Stimulated activated naive CD8-positive, alpha-beta T cell treated with anti-CD3 and anti-CD28 coated beads, Interleukin-15, Interleukin-2, amounts not matched to agents 100 ng/mL and 50 ng/mL, for 24 hours (primary cell): ENCODE data around the gene XYLT2.

Experiments used
- H3K27ac Mint-ChIP-seq: one replicate; pipeline ENCODE4 v1.8.0; 2021; ENCODE audit warnings: mild to moderate bottlenecking, mixed read lengths
- H3K27me3 Mint-ChIP-seq: one replicate; pipeline ENCODE4 v1.8.0; 2021; ENCODE audit warnings: mixed read lengths
- H3K36me3 Mint-ChIP-seq: one replicate; pipeline ENCODE4 v1.8.0; 2021; ENCODE audit warnings: low read depth, mixed read lengths
- H3K4me1 Mint-ChIP-seq: one replicate; pipeline ENCODE4 v1.8.0; 2021; ENCODE audit warnings: low read depth, mixed read lengths
- H3K4me3 Mint-ChIP-seq: one replicate; pipeline ENCODE4 v1.8.0; 2021; ENCODE audit warnings: mild to moderate bottlenecking, mixed read lengths
- H3K9me3 Mint-ChIP-seq: one replicate; pipeline ENCODE4 v1.8.0; 2021; ENCODE audit warnings: mixed read lengths

Gene XYLT2

GRCh38 chr17:50361561-50362480 lies 15.9 kb downstream of the XYLT2 start:
- peaks cover 13% of the 10 kb centered on the region for H3K4me1 Mint-ChIP-seq
- peak overlapping the region; percentile 3 for H3K27ac Mint-ChIP-seq
- H3K27me3 Mint-ChIP-seq = no peaks in the 10 kb centered on the region
- no peaks in the 10 kb centered on the region for H3K9me3 Mint-ChIP-seq
- peaks cover 15% of the 10 kb centered on the region for H3K36me3 Mint-ChIP-seq
- H3K4me3 Mint-ChIP-seq = no peak overlapping the region

GRCh38 chr17:50362661-50363060 lies 16.7 kb downstream of the XYLT2 start:
- no peak overlapping the region for H3K27ac Mint-ChIP-seq
- peaks cover 13% of the 10 kb centered on the region for H3K4me1 Mint-ChIP-seq
- no peaks in the 10 kb centered on the region for H3K9me3 Mint-ChIP-seq
- no peak overlapping the region for H3K4me3 Mint-ChIP-seq
- H3K27me3 Mint-ChIP-seq = no peaks in the 10 kb centered on the region
- H3K36me3 Mint-ChIP-seq = peaks cover 17% of the 10 kb centered on the region

DNA sequence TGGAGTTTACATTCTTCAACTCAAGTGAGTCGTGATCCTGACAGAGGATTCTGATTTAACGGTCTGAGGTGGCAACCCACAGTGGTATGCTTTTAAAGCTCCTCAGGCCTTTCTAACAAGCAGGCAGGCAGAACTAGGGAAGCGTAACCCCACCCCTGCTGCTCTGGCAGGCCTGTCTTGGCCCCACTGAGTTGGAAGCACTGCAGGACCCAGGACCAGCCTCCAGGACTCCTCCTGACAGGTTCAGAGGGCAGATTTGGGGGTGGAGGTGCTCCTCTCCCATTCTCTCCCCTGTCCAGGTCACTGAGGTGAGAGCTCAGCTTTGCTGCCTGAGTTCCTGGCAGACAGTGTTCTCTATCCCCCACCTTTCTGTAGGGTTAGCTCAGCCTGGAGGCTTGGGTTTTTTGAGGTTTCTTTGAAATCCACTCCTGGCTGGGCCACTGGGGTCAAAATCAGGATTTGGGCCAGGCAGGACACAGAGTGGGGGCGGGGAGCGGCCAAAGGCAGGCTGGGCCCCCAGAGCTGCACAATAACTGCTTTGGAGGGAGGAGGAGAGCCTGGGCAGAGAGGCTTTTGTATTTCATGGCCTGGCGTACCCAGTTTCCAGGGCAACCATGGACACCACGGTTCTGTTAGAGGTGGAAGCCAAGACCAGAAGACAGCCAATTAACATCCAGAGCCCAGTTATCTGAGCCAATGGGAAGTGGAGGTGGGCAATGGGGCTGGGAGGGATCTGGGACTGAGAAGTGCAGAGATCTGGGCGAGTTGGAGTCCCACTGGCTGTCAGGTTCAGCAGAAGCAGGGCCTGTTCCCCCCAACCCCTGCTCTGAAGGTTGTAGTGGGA lies 17.5 kb downstream of the XYLT2 start:
- Mint-ChIP-seq H3K9me3 (no peaks in the 10 kb centered on the region), H3K4me3 (no peak overlapping the region), H3K27me3 (no peaks in the 10 kb centered on the region), H3K4me1 (peaks cover 13% of the 10 kb centered on the region), H3K36me3 (peaks cover 25% of the 10 kb centered on the region), H3K27ac (no peak overlapping the region)

DNA sequence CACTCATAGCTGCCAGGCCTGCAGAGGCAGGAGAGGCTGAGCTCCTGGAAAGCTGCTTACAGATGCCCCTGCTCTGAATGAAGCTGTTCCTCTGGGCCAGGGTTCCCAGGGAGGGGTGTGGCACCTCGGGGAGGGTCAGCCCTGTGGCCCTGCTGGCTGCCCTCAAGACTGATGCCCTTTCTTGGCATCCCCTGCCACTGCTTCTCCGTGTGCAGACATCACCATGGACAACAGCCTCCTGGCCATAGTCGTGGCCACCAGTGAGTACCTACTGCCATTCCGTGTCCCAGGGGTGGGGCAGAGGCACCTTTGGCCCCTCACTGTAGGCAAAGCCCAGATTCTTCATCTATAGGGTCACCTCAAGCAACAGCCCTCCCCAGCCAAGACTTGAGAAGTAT lies 18.1 kb downstream of the XYLT2 start:
- no peaks in the 10 kb centered on the region for H3K27me3 Mint-ChIP-seq
- H3K4me1 Mint-ChIP-seq = peaks cover 11% of the 10 kb centered on the region
- H3K27ac Mint-ChIP-seq = no peak overlapping the region
- no peaks in the 10 kb centered on the region for H3K9me3 Mint-ChIP-seq
- H3K36me3 Mint-ChIP-seq = peaks cover 26% of the 10 kb centered on the region
- H3K4me3 Mint-ChIP-seq = no peak overlapping the region

GRCh38 chr17:50364715-50365114 lies 18.8 kb downstream of the XYLT2 start:
- Mint-ChIP-seq H3K4me3 (no peak overlapping the region), H3K4me1 (peaks cover 8% of the 10 kb centered on the region), H3K27ac (no peak overlapping the region), H3K36me3 (peaks cover 29% of the 10 kb centered on the region), H3K9me3 (no peaks in the 10 kb centered on the region), H3K27me3 (no peaks in the 10 kb centered on the region)

GRCh38 chr17:50365165-50365564 lies 19.2 kb downstream of the XYLT2 start:
- Mint-ChIP-seq H3K4me1 (peaks cover 8% of the 10 kb centered on the region), H3K4me3 (no peak overlapping the region), H3K27me3 (no peaks in the 10 kb centered on the region), H3K36me3 (peaks cover 34% of the 10 kb centered on the region), H3K27ac (no peak overlapping the region), H3K9me3 (no peaks in the 10 kb centered on the region)

GRCh38 chr17:50365649-50366393 lies 19.9 kb downstream of the XYLT2 start:
- Mint-ChIP-seq H3K9me3 (no peaks in the 10 kb centered on the region), H3K4me1 (peaks cover 13% of the 10 kb centered on the region), H3K27me3 (no peaks in the 10 kb centered on the region), H3K27ac (no peak overlapping the region), H3K4me3 (no peak overlapping the region), H3K36me3 (peaks cover 38% of the 10 kb centered on the region)

GRCh38 chr17:50367401-50367800 lies 21.5 kb downstream of the XYLT2 start:
- no peak overlapping the region for H3K4me3 Mint-ChIP-seq
- no peaks in the 10 kb centered on the region for H3K9me3 Mint-ChIP-seq
- peaks cover 48% of the 10 kb centered on the region for H3K36me3 Mint-ChIP-seq
- H3K27ac Mint-ChIP-seq = no peak overlapping the region
- peaks cover 18% of the 10 kb centered on the region for H3K4me1 Mint-ChIP-seq
- H3K27me3 Mint-ChIP-seq = no peaks in the 10 kb centered on the region

GRCh38 chr17:50370052-50370451 lies 24.1 kb downstream of the XYLT2 start:
- Mint-ChIP-seq H3K4me3 (no peak overlapping the region), H3K27ac (no peak overlapping the region), H3K4me1 (peaks cover 32% of the 10 kb centered on the region), H3K9me3 (no peaks in the 10 kb centered on the region), H3K36me3 (peaks cover 63% of the 10 kb centered on the region), H3K27me3 (no peaks in the 10 kb centered on the region)

DNA sequence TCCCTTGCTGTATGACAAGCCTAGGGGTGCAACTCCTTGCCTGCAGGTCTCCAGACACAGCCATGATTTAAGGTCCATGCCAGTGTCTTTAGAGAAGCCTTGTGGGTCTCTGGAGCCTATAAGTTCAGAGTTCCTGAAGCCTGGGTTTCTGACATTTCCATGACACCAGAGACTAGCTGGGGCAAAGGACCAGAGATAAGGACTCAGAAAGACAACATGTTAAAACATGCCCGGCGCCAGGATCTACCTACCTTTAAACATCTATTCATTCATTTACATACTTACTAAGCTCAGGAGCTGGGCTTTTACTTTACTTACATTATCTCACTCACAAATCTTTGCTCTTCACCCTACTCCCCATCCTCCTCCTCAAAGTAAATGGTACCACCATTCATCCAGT lies 25.6 kb downstream of the XYLT2 start:
- H3K27me3 Mint-ChIP-seq = no peaks in the 10 kb centered on the region
- peak overlapping the region; percentile 99 for H3K4me3 Mint-ChIP-seq
- H3K4me1 Mint-ChIP-seq = peaks cover 32% of the 10 kb centered on the region
- peak overlapping the region; percentile 100 for H3K27ac Mint-ChIP-seq
- H3K36me3 Mint-ChIP-seq = peaks cover 70% of the 10 kb centered on the region
- no peaks in the 10 kb centered on the region for H3K9me3 Mint-ChIP-seq

DNA sequence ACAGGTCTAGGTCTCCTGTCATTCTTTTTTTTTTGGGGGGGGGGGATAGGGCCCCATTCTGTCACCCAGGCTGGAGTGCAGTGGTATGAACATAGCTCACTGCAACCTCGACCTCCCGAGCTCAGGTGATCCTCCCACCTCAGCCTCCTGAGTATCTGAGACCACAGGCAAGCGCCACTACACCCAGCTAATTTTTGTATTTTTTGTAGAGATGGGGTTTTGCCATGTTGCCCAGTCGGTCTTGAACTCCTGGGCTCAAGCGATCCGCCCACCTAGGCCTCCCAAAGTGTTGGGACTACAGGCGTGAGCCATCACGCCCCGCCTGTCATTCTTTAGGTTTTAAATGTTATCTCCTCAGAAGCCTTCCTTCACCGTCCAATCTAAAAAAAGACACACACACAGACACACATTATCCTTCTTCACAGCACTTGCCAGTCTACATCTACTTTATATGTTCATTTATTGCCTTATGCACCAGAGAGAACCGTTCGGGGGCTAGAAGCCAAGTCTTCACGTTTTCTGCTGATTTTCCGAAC lies 26.4 kb downstream of the XYLT2 start:
- Mint-ChIP-seq H3K4me3 (peak overlapping the region; percentile 99), H3K4me1 (peaks cover 32% of the 10 kb centered on the region), H3K36me3 (peaks cover 70% of the 10 kb centered on the region), H3K27me3 (no peaks in the 10 kb centered on the region), H3K9me3 (no peaks in the 10 kb centered on the region), H3K27ac (peak overlapping the region; percentile 100)

DNA sequence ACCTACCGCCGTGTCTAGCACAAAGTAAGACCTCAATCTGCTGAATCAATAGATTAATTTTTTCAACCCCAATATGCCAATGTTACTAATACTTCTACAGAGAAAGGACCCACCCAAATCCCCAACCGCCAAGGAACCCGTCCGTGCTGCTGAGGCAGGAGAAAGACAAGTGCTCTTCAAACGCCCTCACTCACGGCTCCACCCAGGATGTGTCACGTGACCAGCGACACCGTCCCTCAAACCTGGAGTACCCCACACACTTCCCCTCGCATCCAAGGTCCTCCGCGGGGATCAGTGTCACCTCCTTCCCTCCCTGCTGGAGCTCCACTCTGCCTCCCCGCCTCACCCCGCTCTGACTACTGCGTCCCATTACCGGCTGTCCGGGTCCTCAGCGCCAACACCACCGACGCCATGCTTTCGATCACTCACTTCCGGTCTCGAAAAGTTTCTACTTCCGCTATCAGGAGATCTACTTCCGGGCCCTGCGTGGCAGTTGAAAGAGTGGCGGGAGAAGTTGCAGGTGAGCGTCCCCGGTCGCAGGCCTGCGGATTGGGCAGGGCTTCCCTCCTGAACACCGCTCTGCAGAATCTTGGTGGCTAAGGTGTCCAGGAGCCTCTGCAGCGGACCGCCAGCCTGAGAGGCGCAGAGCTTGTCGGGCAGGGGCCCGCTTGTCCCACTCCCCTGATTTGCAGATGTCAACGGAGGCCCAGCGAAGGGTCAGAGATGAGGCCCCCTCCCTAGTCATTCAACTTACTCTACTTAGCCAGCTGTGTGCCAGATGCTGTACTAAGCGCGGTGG lies 27.0 kb downstream of the XYLT2 start, which contains the start of the genes EME1 and MRPL27:
Gene EME1 (plus strand): TSS at position 472 of the 799 bp plus-strand sequence. CDS start 1,980 bp downstream, outside the sequence.
Gene MRPL27 (minus strand): TSS at position 427 of the 799 bp plus-strand sequence. CDS start 14 bp downstream, at position 413.
- H3K27me3 Mint-ChIP-seq = no peaks in the 10 kb centered on the region
- H3K27ac Mint-ChIP-seq = peak within 1 kb of the TSS; percentile 100
- H3K9me3 Mint-ChIP-seq = no peaks in the 10 kb centered on the region
- peaks cover 32% of the 10 kb centered on the region for H3K4me1 Mint-ChIP-seq
- H3K36me3 Mint-ChIP-seq = peaks cover 65% of the 10 kb centered on the region
- H3K4me3 Mint-ChIP-seq = peak within 1 kb of the TSS; percentile 99

DNA sequence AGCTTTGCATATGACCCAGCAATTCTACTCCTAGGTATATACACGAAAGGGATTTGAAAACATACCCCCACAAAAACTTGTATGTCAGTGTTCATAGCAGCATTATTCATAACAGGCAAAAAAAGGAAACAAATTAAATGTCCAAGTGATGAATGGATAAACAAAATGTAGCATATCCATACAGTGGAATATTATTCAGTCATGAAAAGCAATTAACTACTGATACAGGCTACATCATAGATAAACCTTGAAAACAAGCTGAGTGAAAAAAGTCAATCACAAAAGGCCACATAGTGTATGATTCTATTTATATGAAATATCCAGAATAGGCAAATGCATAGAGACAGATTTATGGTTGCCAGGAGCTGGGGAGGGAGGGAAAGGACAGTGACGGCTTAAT lies 27.8 kb downstream of the XYLT2 start:
- Mint-ChIP-seq H3K27me3 (no peaks in the 10 kb centered on the region), H3K4me1 (peaks cover 32% of the 10 kb centered on the region), H3K27ac (peak overlapping the region; percentile 100), H3K9me3 (no peaks in the 10 kb centered on the region), H3K36me3 (peaks cover 63% of the 10 kb centered on the region), H3K4me3 (peak overlapping the region; percentile 99)
